ENCODE measurements around the gene B3GNT2. TPM values are rescaled to one million over a fixed set of nuclear protein-coding genes. Genes with fewer than 3 reads are reported as not detected.

Gene B3GNT2
- polyA plus RNA-seq, 1 of the 3 experiments (the other 2 are of a cell fraction): 6.3 TPM

- Histone ChIP-seq H3K9ac (no peak overlapping the region), H3K9me2 (no peaks in the 10 kb centered on the region), H3K9me3 (no peaks in the 10 kb centered on the region), H4K20me1 (ENCODE audit: insufficient read depth) (no peaks in the 10 kb centered on the region), H3K4me3 (ENCODE audit: low read depth in 2 of 2, low read length in 1 of 2) (no peak overlapping the region), H3K4me2 (no peak overlapping the region), H3K4me1 (ENCODE audit: control insufficient read depth in 1 of 2, insufficient read depth in 2 of 2, low read depth in 1 of 2, low read length in 1 of 2) (no peaks in the 10 kb centered on the region), H3F3A (replicated peaks; ENCODE audit: insufficient read depth) (no peaks in the 10 kb centered on the region), H3K36me3 (replicated peaks in 1 of 2; ENCODE audit: control insufficient read depth in 1 of 2, insufficient read depth in 2 of 2, low read length in 1 of 2) (no peaks in the 10 kb centered on the region), H2AFZ (ENCODE audit: low read depth) (no peak overlapping the region), H3K79me2 (ENCODE audit: insufficient read depth) (no peaks in the 10 kb centered on the region), H3K27me3 (ENCODE audit: insufficient read depth) (no peaks in the 10 kb centered on the region), H3K27ac (ENCODE audit: low read depth in 2 of 2, low read length in 1 of 2) (no peak overlapping the region)
- ChIA-PET CTCF (no interaction called here), POLR2A (no interaction called here)
- DNase-seq: no peak
- no peak for TF ChIP-seq NFIC (IDR thresholded peaks at IDR 0.05; ENCODE audit: borderline replicate concordance)
- TF ChIP-seq ZBTB33 (IDR thresholded peaks at IDR 0.05; ENCODE audit: borderline replicate concordance, low read depth): no peak
- no peak for TF ChIP-seq FOXM1 (IDR thresholded peaks at IDR 0.05; ENCODE audit: low read depth)
- TF ChIP-seq RCOR1 (IDR thresholded peaks at IDR 0.05; ENCODE audit: low read length): no peak
- TF ChIP-seq REST (IDR thresholded peaks at IDR 0.05; ENCODE audit: low read depth, low read length): no peak
- no peak for TF ChIP-seq MXI1 (IDR thresholded peaks at IDR 0.05; ENCODE audit: low read depth, low read length)
- TF ChIP-seq PBX3 (IDR thresholded peaks at IDR 0.05): no peak
- TF ChIP-seq ELF1 (IDR thresholded peaks at IDR 0.05): no peak
- TF ChIP-seq TEAD4 (IDR thresholded peaks at IDR 0.05; ENCODE audit: borderline replicate concordance, insufficient read depth): no peak
- TF ChIP-seq FOSL2 (IDR thresholded peaks at IDR 0.05; ENCODE audit: borderline replicate concordance, low read depth): no peak
- WGBS (ENCODE audit: low lambda C conversion rate): 46% methylated on average over 3 of the region's 3 CpGs
Observed at GRCh38 chr2:62248226-62248625, 52.3 kb downstream of the B3GNT2 start.

GRCh38 chr2:62250239-62250638, 54.3 kb downstream of the B3GNT2 start:
- ChIA-PET CTCF (interaction anchor here (0.8 kb wide), 1 partner anchor 34 kb away, joined by 3 read pairs; no protein-coding TSS in a partner anchor), POLR2A (no interaction called here)
- H3K9ac ChIP-seq: no peak overlapping the region
- no peaks in the 10 kb centered on the region for H3K4me1 ChIP-seq (ENCODE audit: control insufficient read depth in 1 of 2, insufficient read depth in 2 of 2, low read depth in 1 of 2, low read length in 1 of 2)
- H3K27me3 ChIP-seq (ENCODE audit: insufficient read depth): no peaks in the 10 kb centered on the region
- no peaks in the 10 kb centered on the region for H3K9me2 ChIP-seq
- no peaks in the 10 kb centered on the region for H3K36me3 ChIP-seq (replicated peaks in 1 of 2; ENCODE audit: control insufficient read depth in 1 of 2, insufficient read depth in 2 of 2, low read length in 1 of 2)
- H2AFZ ChIP-seq (ENCODE audit: low read depth): no peak overlapping the region
- no peaks in the 10 kb centered on the region for H3F3A ChIP-seq (replicated peaks; ENCODE audit: insufficient read depth)
- no peak overlapping the region for H3K4me3 ChIP-seq (ENCODE audit: low read depth in 2 of 2, low read length in 1 of 2)
- H3K79me2 ChIP-seq (ENCODE audit: insufficient read depth): no peaks in the 10 kb centered on the region
- no peak for DNase-seq
- WGBS (ENCODE audit: low lambda C conversion rate): 83% methylated on average over 4 of the region's 4 CpGs
- no peak overlapping the region for H3K27ac ChIP-seq (ENCODE audit: low read depth in 2 of 2, low read length in 1 of 2)
- no peaks in the 10 kb centered on the region for H4K20me1 ChIP-seq (ENCODE audit: insufficient read depth)
- no peaks in the 10 kb centered on the region for H3K9me3 ChIP-seq
- no peak overlapping the region for H3K4me2 ChIP-seq
- no peak for TF ChIP-seq NFIC (IDR thresholded peaks at IDR 0.05; ENCODE audit: borderline replicate concordance)
- TF ChIP-seq CTCF (IDR thresholded peaks at IDR 0.05): no peak
- TF ChIP-seq USF1 (IDR thresholded peaks at IDR 0.05; ENCODE audit: borderline replicate concordance, low read depth): no peak
- TF ChIP-seq TCF12 (IDR thresholded peaks at IDR 0.05): no peak
- no peak for TF ChIP-seq GABPA (IDR thresholded peaks at IDR 0.05; ENCODE audit: low read depth)
- no peak for TF ChIP-seq YY1 (IDR thresholded peaks at IDR 0.05; ENCODE audit: low read depth)
- no peak for TF ChIP-seq RCOR1 (IDR thresholded peaks at IDR 0.05; ENCODE audit: low read length)
- no peak for TF ChIP-seq MXI1 (IDR thresholded peaks at IDR 0.05; ENCODE audit: low read depth, low read length)
- no peak for TF ChIP-seq RFX5 (IDR thresholded peaks at IDR 0.05; ENCODE audit: low read length)
- no peak for TF ChIP-seq ELF1 (IDR thresholded peaks at IDR 0.05)
